COLO668 (cell line): ENCODE results near the gene CYLD.

Source experiments
- DNase-seq: peaks from one replicate; lab custom pipeline; 2025; ENCODE audit not compliant: unreplicated experiment; lab: John Stamatoyannopoulos, UW

Gene CYLD

DNA sequence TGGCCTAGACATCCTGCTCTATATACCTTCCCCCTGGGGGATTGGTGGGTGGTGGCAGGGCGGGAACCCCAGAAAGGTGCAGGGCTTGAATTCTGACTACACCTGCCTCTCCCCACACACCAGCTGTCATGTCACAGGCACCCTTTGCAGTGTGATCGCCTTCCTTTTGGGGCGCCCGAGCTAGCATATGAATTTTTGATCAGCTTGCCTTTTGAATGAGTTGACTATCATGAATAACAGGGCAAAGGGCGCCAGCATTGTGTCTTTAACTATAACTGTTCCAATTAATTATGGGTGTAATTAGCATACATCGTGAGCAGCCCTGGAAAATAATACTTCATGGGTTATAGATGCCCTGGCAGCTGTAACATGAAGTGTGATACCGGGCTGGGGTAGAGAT is 72.7 kb downstream of the CYLD start:
- no peak for DNase-seq

GRCh38 chr16:50815382-50815781 is 73.5 kb downstream of the CYLD start:
- no peak for DNase-seq

GRCh38 chr16:50816901-50817555 is 75.1 kb downstream of the CYLD start:
- DNase-seq = no peak

DNA sequence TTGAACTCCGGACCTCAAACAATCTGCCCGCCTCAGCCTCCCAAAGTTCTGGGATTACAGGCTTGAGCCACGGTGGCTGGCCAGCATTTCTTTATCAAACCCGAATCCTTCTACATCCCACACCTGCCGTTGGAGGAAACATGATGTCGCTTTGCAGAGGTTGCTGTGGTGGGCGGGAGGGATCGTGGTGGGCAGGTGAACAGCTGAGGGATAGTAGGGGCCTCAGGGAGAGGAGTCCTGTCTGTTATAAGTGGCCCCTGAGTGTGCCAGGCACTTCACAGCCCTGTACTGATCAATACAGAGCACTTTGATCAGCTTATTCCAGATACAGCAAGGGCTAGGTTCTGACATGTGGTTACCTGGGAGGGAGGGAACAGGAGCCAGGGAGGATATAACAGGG is 76.5 kb downstream of the CYLD start:
- no peak for DNase-seq

DNA sequence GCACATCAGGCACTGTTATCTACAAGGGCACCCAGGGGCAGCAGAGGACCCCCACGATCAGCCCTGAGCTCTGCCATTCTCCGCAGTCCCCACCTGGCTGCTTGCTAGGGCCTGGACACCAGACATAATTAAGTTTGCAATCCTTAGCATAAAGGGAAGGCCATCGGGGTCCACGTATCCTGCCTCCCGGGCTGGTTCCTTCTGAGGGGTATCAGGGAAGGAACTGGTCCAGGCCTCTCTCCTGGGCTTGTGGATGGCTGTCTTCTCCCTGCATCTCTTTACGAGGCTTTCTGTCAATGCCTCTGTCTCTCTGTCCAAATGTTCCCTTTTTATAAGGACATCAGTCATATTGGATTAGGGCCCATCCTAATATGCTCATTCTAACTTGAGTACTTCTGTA is 77.8 kb downstream of the CYLD start:
- DNase-seq = no peak

- DNase-seq = no peak
Observed at GRCh38 chr16:50820225-50820624, 78.3 kb downstream of the CYLD start.

- DNase-seq = no peak
Observed at GRCh38 chr16:50821586-50821985, 79.7 kb downstream of the CYLD start.

- DNase-seq = no peak
Observed at GRCh38 chr16:50822671-50823070, 80.8 kb downstream of the CYLD start.

DNA sequence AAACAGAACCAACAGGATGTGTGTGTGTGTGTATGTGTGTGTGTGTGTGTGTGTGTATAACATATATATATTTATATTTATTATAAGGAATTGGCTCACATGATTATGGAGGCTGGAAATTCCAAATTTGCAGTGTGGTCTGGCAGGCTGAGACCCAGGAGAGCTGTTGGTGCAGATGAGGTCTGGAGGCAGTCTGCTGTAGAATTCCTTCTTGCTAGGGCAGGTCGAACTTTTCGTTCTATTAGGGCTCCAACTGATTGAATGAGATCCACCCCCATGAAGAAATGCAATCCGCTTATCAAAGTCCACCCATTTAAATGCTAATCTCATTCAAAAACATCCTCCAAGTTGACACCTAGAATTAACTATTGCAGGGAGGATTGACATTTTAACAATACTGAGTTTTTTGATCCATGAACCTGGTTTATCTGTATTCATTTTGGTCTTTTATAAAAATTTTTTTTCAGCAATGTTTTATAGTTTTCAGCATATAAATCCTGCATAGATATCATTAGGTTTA is 85.0 kb downstream of the CYLD start:
- no peak for DNase-seq

DNA sequence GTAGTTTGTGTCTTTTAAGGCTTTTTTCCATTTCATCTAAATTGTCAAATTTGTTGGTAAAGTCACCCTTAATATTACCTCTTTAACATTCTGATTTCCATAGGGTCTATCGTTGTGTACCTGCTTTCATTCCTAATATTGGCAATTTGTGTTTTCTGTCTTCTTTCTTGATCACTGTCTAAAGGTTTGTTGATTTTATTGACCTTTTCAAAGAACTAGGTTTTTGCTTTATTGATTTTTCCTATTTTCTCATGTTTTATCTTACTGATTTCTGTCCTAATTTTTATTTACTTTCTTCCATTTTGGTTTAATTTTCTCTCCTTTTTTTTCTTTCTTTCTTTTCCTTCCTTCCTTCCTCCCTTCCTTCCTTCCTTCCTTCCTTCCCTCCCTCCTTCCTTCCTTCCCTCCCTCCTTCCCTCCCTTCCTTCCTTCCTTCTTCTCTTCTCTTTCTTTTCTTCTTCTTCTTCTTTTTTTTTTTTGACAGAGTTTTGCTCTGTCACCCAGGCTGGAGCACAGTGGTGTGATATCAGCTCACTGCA is 86.3 kb downstream of the CYLD start:
- DNase-seq = no peak

GRCh38 chr16:50830698-50831097 is 88.8 kb downstream of the CYLD start:
- DNase-seq = no peak

- no peak for DNase-seq
Observed at GRCh38 chr16:50831751-50832150, 89.9 kb downstream of the CYLD start.

DNA sequence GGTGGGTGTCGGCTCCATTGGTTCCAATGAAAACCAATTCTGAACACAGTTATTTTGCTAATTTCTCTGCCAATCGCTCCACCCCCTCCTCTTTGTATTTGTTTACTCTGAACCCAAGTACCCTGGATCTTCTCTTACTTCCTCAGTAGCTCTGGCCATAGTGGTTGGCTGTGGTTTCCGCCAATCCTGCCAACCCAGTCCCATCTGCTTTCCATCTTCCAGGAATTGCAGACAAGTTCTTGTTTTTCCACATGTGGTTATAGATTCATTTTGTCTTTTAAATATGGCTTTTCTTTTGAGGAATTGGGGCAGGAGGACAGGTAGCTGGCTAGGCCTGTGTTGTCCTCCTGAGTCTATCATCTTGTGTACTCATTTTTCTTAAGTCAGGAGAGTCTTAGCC is 92.0 kb downstream of the CYLD start:
- DNase-seq = no peak

- no peak for DNase-seq
Observed at GRCh38 chr16:50834701-50835100, 92.8 kb downstream of the CYLD start.

- no peak for DNase-seq
Observed at GRCh38 chr16:50835358-50836060, 93.6 kb downstream of the CYLD start.

DNA sequence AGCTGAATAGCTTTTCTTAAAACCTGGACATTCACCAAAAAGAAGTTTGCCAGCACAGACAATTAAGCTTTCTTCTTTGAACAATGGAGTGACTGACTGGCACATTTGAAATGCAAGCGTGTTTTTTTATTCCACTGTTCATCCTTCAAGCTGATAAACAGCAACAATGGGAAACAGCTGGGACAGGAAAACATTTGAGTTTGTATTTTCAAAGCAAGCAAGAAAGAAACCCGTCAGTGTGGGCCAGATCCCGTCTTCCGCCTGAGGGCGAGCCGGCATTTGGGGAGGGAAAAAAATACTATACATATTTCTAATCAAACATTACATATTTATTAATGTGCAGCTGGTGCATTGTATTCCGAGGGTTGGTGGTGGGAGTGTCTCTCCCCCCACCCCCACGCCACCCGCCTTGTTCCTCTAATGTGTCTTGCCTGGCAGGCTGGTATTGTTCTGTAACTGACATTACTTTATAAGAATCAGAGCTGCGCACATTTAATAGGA is 94.3 kb downstream of the CYLD start:
- no peak for DNase-seq

DNA sequence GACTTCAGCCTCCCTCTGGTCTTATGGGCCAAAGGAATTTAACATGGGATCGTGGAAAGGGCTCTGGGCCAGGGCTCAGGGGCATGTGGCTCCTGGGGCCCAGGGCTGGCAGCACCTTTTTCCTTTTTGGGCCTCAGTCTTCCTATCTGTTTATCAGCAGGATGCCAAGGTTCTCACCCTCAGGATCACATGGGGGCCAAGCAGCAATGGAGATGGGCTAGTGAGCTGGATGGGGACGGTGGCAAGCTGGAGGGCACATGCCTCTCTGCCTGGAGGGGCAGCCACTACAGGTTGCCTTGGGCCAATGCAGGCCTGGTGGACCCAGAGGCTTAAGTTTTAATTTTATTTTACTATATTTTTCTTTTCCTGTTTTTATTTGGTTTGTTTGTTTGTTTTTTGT is 95.4 kb downstream of the CYLD start:
- no peak for DNase-seq

- DNase-seq = no peak
Observed at GRCh38 chr16:50838165-50838564, 96.3 kb downstream of the CYLD start.

GRCh38 chr16:50838885-50839284 is 97.0 kb downstream of the CYLD start:
- DNase-seq = no peak

DNA sequence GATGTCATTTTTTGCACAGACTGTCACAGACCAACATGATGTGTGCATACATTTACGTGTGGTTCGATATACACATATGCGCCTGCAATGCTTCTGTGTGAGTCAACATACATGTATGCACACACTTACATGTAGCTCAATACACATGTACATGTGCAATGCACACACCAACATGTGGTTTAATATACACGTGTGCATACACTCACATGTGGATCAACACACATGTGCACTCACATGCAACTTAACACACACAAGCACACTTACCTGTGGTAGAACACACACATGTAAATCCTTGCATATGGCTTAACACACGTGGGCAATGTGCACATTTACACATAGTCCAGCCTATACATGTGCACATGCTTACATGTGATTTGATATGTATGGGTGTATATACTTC is 97.5 kb downstream of the CYLD start:
- no peak for DNase-seq

DNA sequence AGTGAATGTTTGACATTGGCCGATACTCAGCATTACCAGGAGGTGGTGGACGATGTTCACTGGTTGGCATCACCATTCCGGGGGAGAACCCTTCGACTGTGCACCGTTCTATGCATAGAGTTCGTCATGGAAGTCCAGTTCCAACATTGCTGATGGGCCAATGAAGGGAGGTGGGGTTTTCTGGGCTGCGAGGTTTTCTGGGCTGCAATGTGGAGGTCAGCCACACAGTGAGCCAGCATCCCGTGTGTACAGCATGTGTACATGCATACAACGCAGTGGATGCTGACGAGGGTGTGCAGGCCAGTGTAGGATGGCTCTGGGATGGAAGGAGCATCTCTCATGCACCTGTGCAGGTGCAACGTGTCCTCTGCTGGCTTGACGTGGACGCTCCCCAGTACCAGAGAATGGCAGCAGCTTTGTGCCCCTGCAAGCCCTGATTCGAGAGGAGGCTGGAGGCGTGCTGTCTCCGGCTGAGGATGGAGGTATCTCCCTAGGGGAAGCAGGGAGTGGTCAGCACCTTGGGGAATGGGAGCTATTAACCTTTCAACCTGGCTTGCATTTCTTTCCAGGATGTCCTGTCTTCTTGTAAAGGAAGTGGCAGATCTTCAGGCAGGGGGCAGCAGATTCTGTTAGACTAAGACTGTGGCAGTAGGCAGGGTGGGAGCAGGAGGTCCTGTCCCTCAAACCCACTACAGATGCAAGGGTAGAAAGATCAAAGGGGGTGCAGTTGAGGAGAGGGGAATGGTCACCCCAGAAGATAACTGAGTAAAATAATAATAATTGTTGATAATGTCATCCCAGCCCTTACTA is 98.2 kb downstream of the CYLD start:
- DNase-seq = no peak
